ENCODE data around the gene PSMG4.
A peak's percentile ranks its signal among the peaks of the same experiment; 100 is the strongest.

PSMG4 gene

DNA sequence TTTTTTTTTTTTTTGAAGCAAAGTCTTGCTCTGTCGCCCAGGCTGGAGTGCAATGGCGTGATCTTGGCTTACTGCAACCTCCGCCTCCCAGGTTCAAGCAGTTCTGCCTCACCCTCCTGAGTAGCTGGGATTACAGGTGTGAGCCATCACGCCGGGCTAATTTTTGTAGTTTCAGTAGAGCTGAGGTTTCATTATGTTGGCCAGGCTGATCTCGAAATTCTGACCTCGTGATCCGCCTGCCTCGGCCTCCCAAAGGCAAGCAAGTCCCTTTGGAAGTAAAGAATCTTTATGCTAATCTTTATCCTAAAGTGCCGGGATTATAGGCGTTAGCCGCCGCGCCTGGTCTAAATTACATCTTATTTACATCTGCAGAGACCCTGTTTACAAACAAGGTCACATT is 1.5 kb downstream of the PSMG4 start:
- Histone ChIP-seq H3K9ac (ENCODE audit: low read length) (no peak overlapping the region), H3K9me3 (ENCODE audit: insufficient read depth, low read length) (no peaks in the 10 kb centered on the region), H3K4me2 (ENCODE audit: low read length) (peak overlapping the region; percentile 9; the same call in 1 of the 2 replicates), H3K4me1 (ENCODE audit: low read length) (peaks cover 10% of the 10 kb centered on the region), H3K36me3 (replicated peaks; ENCODE audit: low read depth, low read length) (peaks cover 10% of the 10 kb centered on the region), H3K79me2 (ENCODE audit: low read length) (peaks cover 65% of the 10 kb centered on the region), H3K27ac (ENCODE audit: low read length) (no peak overlapping the region), H2AFZ (ENCODE audit: low read depth, low read length) (no peak overlapping the region), H3K4me3 (ENCODE audit: low read length) (no peak overlapping the region), H3K27me3 (ENCODE audit: low read depth, low read length) (no peaks in the 10 kb centered on the region), H4K20me1 (ENCODE audit: insufficient read depth, low read length) (no peaks in the 10 kb centered on the region; the same call in 1 of the 2 replicates)
- TF ChIP-seq EZH2phosphoT487 (IDR thresholded peaks at IDR 0.05; ENCODE audit: low read depth) (no peak), CTCF (IDR thresholded peaks at IDR 0.05; ENCODE audit: low read depth, low read length) (no peak)

DNA sequence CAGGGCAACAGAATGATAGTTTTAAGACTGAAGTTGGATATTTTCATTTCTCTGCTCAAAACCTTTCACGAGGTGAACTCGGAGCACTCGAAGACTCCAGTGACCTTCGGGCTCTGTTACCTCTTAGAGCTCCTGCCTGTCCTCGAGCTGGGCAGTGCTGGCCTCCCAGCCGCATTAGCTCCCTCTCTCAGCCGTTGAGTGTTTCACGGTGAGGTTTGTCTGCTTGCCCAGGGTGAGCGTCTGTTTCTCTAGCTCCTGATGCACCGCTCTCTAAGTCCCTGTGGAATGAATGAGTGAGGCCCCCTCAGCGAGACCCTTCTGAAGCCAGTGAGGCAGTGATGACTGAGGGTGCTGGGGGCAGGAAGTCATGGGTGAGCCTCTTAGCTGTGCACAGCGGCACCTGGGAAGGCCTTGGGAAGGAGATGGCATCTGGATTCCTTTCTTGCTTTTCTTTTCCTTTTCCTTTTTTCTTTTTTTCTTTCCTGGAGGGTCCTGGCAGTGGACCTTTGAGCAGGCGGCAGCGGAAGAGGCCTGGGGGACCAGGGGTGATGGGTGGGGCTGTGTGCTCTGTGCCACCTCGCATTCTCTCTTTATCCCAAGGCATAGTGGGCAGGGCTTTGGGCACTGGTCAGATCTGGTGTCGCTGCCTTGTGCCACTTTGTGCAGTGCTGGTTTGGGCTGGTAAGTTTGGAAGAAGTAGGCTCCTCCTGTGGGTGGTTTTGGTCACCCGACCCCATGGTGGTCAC is 2.2 kb downstream of the PSMG4 start:
- Histone ChIP-seq H3K79me2 (ENCODE audit: low read length) (peaks cover 69% of the 10 kb centered on the region), H3K4me2 (ENCODE audit: low read length) (peak overlapping the region; percentile 9; the same call in 1 of the 2 replicates), H2AFZ (ENCODE audit: low read depth, low read length) (no peak overlapping the region), H3K4me3 (ENCODE audit: low read length) (no peak overlapping the region), H3K9me3 (ENCODE audit: insufficient read depth, low read length) (no peaks in the 10 kb centered on the region), H4K20me1 (ENCODE audit: insufficient read depth, low read length) (no peaks in the 10 kb centered on the region; the same call in 1 of the 2 replicates), H3K36me3 (replicated peaks; ENCODE audit: low read depth, low read length) (peaks cover 10% of the 10 kb centered on the region), H3K4me1 (ENCODE audit: low read length) (peaks cover 10% of the 10 kb centered on the region), H3K9ac (ENCODE audit: low read length) (no peak overlapping the region), H3K27me3 (ENCODE audit: low read depth, low read length) (no peaks in the 10 kb centered on the region), H3K27ac (ENCODE audit: low read length) (no peak overlapping the region)
- TF ChIP-seq CTCF (IDR thresholded peaks at IDR 0.05; ENCODE audit: low read depth, low read length) (no peak), EZH2phosphoT487 (IDR thresholded peaks at IDR 0.05; ENCODE audit: low read depth) (no peak)

DNA sequence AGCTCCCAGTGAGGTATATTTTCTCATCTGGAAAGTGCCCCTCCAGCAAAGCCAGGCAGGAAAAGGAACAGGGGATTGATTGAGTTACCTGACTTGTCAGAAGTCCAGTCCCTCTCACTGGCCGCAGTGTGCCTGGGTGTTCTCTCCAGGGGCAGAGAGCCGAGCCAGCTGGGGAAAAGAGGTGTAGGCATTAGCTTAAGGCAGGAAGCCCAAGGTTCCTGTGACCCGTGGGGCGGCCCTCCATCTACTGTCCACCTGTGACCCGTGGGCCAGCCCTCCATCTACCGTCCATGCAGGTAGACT is 2.7 kb downstream of the PSMG4 start:
- no peak for TF ChIP-seq CTCF (IDR thresholded peaks at IDR 0.05; ENCODE audit: low read depth, low read length)
- no peak for TF ChIP-seq EZH2phosphoT487 (IDR thresholded peaks at IDR 0.05; ENCODE audit: low read depth)
- H3K27me3 ChIP-seq (ENCODE audit: low read depth, low read length): no peaks in the 10 kb centered on the region
- no peak overlapping the region for H3K27ac ChIP-seq (ENCODE audit: low read length)
- no peak overlapping the region for H3K4me2 ChIP-seq (ENCODE audit: low read length)
- no peak overlapping the region for H3K9ac ChIP-seq (ENCODE audit: low read length)
- H2AFZ ChIP-seq (ENCODE audit: low read depth, low read length): no peak overlapping the region
- peaks cover 72% of the 10 kb centered on the region for H3K79me2 ChIP-seq (ENCODE audit: low read length)
- H3K36me3 ChIP-seq (replicated peaks; ENCODE audit: low read depth, low read length): peaks cover 10% of the 10 kb centered on the region
- H3K9me3 ChIP-seq (ENCODE audit: insufficient read depth, low read length): no peaks in the 10 kb centered on the region
- H3K4me1 ChIP-seq (ENCODE audit: low read length): peaks cover 10% of the 10 kb centered on the region
- no peak overlapping the region for H3K4me3 ChIP-seq (ENCODE audit: low read length)
- H4K20me1 ChIP-seq (ENCODE audit: insufficient read depth, low read length): no peaks in the 10 kb centered on the region; the same call in 1 of the 2 replicates

- Histone ChIP-seq H3K4me1 (ENCODE audit: low read length) (peaks cover 10% of the 10 kb centered on the region), H3K9ac (ENCODE audit: low read length) (no peak overlapping the region), H3K4me3 (ENCODE audit: low read length) (no peak overlapping the region), H3K79me2 (ENCODE audit: low read length) (peaks cover 72% of the 10 kb centered on the region), H2AFZ (ENCODE audit: low read depth, low read length) (no peak overlapping the region), H4K20me1 (ENCODE audit: insufficient read depth, low read length) (no peaks in the 10 kb centered on the region; the same call in 1 of the 2 replicates), H3K4me2 (ENCODE audit: low read length) (no peak overlapping the region), H3K27me3 (ENCODE audit: low read depth, low read length) (no peaks in the 10 kb centered on the region), H3K9me3 (ENCODE audit: insufficient read depth, low read length) (no peaks in the 10 kb centered on the region), H3K36me3 (replicated peaks; ENCODE audit: low read depth, low read length) (peaks cover 10% of the 10 kb centered on the region), H3K27ac (ENCODE audit: low read length) (no peak overlapping the region)
- TF ChIP-seq EZH2phosphoT487 (IDR thresholded peaks at IDR 0.05; ENCODE audit: low read depth) (no peak), CTCF (IDR thresholded peaks at IDR 0.05; ENCODE audit: low read depth, low read length) (no peak)
Measured at GRCh38 chr6:3261921-3262320, 3.2 kb downstream of the PSMG4 start.

All from OCI-LY3 (cell line).